NCI-H446 treated with DMSO at 0.1 percent for 48 hours (cell line): ENCODE results near the gene RAB25.

ENCODE experiments used
- DNase-seq: peaks from one replicate; lab custom pipeline; 2025; lab: John Stamatoyannopoulos, UW

Gene RAB25

DNA sequence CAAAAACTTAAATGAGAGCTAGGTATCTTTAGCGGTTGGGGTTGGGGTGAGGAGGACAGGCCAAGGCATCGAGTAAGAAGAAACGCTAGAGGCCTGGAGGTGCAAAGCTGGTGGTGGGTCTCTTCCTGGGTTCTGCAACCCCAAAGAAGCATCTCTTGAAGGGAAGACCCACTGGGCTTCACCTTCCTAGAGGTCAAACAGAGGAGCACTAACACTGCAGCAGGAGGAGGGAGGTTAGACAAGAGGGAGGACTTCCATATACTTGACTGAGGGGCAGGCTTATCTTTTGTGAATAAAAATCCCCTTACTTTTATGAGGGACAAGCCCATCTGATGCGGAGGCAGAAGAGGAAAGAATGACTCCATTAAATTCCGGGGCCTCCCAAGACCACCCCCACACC is 18.8 kb downstream of the RAB25 start:
- no peak for DNase-seq

DNA sequence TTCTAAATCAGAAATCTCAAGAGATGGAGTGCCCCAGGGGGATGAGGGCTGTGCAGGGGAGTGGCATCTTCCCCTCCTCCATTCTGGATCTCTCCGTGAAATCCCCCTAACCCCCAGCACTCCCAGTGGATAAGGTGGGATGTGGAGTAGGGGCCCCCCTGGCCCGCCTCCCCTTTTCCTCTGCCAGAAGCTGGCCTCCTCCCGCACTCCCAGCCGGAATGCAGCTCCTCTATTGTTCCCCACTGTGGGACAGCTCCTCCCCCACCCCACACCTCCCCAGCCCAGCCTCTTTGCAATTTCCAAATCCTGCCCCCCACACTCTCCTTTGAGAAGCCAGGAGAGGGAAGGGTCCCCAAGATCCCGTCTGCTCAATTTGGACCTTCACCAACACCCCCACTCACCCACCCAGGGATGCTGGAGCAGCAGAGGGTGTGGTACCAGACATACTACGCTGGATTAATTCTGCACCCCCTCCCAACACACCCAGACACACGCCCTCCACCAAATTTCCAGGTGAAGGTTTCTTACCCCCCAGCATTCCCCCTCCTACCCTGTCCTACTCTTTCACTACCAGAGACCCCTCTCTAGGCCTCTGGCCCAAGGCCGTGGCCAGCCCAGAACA is 19.4 kb downstream of the RAB25 start:
- DNase-seq = no peak

DNA sequence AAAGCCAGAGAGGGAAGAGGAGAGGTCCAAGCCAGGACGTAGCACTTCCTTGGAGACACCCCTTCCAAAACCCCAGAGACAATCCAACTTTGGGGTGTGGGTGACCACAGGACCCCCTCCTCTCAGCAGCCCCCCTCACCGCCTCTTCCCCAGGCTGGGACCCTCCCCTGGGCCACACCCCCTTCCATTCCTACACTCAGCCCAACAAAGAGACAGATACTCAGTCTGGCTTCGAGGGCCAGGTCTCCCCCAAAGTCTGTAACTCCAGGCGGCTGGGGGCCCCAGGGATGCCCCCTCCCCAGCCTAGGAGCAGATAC is 19.9 kb downstream of the RAB25 start:
- DNase-seq = no peak

DNA sequence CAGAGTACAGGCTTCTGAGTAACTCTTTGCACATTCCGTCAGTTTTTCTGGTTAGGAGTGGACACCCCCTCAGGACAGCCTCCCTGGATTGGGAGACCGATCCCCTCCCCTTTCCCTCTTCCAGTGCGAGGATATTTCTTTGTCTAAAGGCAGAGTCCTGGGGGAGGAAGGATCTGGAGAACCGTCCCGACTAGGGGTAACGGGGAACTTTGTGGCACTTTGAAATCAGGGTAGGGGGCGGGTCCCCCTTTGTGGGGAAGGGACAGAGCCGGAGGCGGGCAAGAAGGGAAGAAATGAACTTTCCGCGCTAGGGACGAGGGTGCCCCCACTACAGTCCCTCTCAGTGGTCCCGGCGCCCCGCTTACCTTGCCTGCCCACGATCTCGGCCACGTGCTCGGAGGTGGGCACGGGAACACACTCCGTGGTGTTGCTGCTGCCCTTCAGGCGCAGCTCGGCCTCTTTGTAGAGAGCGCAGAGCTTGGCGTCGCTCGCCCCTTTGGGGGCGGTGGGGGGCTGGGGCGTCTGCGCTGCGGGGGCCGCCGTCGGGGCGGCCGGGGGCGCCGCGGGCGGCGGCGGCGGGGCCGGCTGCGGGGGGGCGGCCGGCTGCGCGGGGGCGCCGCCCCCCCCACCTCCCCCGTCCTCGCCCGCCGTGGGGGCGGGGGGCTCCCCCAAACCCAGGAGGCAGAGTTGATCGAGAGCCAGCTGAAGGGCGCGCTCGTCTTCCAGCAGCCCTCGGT is 20.4 kb downstream of the RAB25 start:
- no peak for DNase-seq

DNA sequence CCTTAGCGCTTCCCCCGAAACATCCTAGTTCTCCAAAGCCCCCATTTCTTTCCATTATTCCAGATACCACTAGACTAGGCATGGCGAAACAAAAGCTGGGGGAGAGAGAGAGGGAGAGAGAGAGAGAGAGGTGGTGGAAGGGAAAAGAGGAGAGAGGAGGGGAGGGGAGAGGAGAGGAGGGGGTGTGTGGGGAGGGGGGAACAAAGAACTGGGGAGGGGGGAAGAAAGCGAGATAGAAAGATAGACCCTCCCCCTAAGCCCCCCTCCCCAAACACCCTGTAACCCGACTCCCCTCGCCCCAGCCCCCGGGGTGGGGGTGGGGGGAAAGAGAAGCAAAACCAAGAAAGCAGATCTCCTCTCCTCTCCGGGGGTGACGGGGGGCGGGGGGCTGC is 21.0 kb downstream of the RAB25 start:
- no peak for DNase-seq

DNA sequence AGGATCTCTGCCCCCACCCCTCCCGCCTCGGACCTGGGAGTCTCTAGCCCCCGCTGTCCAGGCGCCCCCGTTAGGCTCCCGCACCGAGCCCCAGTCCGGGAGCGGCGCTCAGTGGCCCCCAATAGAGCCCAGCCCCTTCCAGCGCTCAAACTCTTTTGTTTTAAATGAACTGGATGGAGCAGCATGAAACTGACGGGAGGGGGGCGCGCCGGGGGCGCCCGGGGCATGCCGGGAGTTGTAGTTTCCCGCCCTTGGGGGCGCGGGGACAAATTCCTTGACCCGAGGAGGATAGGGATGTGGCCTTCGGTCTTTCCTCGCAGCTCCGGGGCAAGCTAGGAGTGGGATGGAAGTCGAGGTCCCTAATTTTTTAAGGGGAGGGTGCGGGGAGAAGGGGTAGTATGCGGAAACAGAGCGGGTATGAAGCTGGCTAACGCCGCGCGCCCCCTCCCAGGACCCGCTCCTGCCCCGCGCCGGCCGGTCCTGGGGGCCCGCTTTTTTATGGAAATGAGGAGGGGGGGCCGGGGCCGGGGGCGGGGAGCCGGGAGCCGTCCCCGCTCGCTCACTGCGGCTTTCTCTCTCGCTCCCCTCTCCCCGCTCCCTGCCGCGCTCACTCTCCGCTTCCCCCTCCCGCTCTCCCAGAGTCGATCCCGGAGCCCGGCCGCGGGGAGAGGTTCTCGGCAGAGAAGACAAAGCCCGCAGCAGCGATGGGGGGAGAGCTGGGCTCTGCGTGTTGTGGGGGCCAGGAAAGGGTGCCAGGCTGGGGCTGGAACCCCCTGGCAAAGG is 21.5 kb downstream of the RAB25 start, which contains the start of gene MEX3A:
Gene MEX3A, minus strand, starts transcription at position 157 of the 783 bp plus-strand sequence. CDS start 467 bp downstream, outside the sequence.
- peak; percentile 69 for DNase-seq

DNA sequence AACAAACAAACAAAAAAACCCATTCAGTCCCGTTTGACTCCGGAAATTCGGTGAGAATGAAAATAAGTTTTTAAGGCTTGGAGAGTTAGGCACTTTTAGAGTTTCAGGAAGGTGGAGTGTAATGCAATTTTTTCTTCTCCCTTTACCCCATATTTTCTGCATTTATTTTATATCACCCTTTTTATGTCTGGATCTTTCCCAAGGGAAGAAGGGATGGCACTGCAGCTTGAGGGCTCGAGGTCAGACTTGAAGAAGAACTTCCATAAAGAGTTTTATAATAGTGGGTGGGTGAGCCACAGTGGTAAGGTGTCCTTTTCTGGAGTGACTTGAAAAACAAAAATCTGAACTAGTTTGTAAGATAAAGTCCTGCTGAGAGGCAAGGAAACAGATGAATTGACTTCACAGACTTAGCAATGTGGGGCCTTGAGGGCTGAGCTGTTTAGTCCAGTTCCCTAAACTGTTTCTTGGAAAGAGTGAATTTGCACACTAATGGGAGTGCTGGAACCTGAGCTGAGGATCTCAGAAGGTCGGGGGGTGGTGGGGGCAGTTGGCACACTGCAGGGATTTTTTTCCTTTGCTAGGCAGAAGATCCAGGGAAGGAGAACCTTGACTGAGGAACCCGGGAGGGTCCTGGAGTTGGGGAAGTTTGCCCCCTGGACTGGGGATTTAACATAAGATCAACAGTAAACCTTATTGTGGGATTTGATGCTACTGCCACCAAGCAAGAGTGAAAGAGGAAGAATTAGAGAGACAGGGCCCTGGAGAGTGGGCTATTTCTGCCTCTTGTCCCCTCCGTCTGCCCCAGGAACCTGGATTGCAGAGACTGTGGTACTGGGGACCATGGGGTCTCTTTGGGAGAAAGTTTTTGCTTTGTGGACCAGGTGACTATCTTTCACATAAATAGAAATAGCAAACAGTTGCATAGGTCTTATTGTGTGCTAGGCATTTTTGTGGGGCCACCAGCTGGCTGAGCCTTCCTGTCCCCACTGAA is 23.1 kb downstream of the RAB25 start:
- no peak for DNase-seq

DNA sequence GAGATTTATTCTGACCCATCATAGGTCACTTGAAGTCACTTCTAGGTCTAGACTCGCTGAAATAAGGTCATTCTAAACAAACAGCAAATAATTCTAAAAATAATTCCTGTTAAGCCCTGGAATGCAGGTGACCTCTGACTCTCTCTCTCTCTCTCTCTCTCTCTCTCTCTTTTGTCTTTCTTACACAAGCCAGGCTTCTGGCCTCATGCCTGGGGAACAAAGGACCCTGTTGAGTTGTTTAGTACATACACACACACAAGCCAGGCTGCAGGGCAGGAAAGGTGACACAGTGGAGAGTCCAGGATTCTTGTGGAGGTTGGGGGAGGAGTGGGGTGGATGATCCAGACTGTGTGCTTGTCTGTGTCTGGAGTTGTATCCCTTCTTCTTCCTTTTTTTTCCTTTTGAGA is 25.3 kb downstream of the RAB25 start:
- DNase-seq = no peak

DNA sequence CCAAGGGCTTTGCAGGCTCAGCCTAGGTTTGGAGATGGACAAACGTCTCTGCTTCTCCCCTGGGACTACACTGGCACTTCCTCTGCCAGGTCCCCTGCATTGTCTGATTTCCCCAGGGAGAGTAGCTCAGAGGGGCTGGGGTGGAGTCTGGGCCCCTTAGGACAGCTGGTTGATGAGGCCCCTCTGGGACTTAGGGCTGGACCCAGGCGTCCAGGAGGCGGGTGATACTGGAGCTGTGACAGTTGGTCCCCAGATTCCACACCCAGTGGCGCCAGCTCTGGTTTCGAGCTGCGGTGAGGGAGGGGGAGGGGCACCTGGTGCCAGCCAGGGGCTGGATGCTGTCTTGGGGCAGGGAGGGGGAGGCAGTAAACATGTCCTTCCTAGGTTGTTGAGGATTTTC is 28.7 kb downstream of the RAB25 start:
- DNase-seq = no peak

DNA sequence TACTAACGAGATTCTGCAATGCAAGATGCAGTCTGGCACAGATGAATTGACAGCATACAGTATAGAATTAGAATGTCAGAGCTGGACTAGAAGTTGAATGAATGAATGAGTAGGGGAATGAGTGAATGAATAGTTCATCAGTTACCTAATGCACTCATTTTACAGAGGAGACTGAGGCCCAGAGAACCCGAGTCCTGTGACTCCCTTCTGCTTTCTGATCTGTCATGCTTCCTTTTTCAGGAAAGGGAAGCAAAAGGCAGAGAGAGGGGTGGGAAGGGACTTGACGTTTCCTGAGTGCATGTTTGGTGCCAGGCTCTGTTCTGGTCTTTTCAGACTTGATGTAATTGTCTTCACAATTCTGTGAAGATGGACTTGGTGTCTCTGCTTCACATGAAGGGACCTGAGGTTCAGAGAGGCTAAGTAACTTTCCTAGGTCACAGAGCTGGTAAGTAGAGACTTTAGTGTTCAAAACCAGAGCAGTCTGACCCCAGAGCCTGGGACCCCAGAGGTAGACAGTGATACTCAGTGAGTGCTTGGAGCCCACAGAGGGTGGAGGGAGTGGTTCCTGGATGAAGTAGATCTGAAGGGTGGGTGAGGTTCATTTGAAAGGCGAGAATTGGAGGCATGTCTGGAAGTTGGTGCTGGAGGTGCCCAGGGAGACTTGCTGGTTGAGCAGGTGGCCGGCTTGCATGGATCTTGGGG is 29.3 kb downstream of the RAB25 start:
- DNase-seq = no peak

DNA sequence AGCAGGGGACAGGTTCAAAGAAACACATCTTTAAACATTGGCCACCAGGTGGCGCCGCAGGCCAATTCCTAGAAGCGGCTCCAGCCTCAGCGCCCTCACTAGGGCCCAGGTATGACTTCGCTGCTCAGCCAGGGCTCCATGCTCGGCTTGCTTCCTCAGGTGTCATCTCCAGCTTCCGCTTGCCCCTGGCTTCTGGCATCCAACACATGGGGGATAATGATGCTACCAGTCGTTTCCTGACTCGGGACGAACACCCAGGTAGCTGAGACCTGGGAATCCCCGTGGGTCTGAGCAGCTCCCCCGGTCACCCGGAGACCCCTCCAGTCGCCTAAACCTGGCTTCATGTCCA is 29.9 kb downstream of the RAB25 start:
- DNase-seq = no peak

DNA sequence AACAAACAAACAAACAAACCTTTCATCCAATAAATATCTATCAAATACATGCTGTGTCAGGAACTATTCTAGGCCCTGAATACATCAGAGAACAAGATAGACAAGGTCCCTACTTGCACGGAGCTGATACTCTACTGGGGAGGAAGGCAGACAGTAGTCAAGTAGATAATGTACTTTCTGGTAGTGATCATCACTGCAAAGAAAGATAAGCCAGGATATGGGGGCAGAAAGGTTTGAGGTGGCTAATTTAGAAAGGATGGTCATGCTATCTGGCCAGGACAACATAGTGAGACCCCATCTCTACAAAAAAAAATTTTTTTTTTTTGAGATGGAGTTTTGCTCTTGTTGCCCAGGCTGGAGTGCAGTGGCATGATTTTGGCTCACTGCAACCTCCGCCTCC is 30.6 kb downstream of the RAB25 start:
- DNase-seq = no peak

DNA sequence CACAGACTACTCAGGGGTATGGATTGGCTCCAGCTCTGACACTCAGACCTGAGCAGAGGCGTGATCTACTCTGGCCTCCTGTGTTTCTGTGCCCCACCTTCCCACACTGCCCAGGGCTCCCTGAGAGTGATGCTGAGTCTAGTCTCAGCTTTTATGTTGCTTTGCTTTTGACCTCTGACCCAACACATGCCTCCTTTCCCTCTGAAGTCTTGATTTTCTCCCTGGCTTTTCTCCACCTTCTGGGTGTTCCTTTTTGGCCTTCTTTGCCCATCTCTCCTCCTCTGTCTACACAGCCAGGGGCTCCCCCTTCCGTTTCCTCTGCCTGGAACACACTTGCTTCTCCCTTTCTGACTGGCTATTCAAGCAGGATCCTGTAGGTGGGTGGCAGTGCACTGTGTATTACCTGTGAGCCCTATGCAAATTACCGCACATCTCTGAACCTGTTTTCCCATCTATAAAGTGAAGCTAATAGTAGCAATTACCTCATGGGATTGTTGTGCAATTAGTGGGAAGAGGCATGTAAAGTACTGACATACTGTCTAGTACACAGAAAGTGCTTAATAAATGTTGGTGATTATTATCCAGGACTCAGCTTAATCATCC is 35.0 kb downstream of the RAB25 start:
- DNase-seq = no peak

DNA sequence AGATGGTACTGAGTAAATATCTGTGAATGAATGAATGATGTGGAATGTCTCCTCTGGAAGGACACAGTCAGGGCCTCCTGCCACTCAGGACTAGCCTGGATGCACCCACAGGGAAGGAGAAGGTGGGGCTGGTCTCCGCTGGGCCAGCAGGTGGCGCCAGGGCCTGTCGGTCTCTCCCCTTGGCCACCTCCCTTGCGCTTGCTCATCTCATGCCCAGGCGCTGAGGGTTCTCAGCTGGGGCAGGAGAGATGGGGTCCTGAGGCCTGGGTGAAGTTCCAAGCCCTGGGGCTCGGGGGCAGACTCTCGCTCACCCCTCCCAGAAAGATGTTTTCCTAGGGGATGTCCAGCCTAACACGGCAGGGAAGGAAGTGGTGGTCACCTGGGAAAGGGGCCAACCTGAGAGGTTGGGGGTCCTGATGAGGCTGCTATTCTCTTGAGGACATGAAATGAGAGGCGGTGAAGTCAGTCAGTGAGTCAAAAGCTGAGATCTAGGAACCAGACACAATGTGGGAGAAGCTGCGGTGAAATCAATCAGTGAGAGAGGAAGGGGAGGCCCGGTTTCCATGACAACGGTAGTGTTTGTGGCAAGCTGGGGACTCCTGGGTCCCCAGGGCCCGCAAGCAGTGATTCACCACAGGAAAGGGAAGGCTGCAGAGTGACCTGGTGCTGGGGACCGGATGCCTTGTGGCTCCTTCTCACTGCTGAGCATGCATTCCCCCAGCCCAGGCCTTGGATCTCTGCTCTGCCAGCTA is 35.9 kb downstream of the RAB25 start:
- peak; percentile 38 for DNase-seq

DNA sequence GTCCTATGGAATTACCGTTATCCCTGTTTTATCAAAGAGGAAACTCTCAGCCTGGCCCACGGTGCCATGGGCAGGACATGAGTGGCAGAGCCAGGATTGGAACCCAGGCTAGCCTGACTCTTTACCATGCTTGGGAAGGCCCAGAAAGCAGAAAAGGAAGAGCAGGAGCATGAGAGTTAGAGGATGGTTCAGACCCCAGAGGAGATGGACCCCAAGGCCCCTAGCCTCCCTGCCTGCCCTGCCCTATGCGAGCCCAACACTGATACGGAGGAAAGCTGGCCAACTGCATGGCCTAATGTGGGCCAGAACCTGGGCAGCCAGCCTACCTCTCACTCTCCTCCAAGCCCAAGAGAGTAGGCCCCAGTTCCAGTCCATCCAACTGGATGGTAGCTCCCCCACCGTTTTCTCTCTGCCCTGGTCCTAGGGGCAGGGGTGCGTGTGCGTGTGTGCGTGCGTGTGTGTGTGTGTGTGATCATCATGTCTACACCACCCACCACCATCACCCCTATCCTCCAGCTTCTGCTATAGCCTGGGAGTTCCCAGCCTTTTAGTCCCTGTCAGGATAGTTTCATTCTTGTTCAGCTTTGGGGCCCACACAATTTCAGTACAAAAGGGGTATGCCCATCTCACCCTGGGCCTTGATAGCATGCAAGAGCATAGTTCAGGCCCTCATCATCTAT is 36.7 kb downstream of the RAB25 start:
- DNase-seq = no peak

DNA sequence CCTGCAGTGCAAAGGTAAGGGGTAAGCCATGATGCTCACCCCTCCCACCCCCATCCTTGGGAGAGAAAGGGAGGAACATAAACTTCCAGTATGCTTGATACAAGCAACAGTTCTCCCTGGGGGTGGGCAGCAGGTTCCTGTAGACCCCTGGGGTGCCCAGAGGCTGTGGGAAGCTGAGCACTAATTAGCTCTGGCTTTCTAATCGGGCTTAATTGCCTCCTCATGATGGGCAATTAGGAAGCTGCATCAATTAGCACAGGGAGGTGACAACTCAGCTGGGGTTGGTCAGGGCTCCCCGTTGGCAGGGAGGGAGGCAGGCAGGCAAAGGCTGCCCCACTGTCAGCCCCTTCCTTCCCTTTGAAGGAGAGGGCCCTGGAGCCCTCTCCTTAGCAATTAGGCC is 37.8 kb downstream of the RAB25 start:
- DNase-seq = no peak

DNA sequence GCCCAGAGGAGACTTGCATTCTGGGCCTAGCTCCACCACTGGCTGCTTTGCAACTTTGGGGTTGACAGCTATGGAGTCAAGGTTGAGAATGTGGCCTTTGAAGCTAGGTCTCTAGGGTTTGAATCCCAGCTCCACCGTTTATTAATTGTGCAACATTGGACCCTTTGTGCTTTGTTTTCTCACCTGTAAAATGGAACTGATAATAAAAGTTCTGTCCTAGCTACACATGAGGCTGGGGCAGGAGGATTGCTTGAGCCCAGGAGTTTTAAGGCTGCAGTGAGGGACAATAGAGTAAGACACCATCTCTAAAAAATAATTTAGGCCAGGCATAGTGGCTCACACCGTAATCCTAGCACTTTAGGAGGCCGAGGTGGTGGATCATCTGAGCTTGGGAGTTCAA is 38.3 kb downstream of the RAB25 start:
- no peak for DNase-seq

DNA sequence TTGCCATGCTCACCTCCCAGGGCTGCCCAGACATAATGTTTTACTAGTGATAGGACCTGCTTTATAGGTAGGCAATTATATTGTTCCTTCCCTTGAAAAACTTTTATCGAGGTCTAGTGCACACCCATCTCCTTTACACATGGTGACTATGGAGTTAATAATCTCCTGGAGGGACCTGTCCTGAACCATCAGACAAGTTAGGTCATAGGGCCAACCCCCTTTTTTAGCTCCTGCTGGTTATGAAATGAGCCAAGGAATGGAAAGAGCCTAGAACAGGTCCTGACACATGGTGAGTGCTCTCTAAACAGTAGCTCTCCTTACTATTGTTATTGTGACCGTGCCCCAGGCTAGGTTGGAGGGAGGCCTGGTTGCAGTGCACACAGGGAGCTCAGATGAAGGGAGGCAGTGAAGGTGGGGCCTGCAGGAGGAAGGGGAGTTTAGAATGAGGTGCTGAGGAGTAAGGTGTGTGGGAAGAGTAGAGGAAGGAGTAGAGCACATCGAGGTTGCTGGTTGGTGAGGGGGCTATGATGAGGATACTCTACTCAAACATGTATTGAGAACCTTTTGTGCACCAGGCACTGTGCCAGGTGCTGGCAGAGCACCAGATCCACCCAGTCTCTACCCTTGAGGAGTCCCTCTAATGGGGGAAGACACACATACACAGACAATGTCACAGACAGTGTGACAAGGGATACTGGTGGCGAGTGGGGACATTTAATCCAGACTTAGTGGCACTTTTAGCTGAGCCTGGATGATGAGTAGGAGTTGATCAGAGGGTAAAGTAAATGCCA is 39.4 kb downstream of the RAB25 start:
- DNase-seq = no peak

DNA sequence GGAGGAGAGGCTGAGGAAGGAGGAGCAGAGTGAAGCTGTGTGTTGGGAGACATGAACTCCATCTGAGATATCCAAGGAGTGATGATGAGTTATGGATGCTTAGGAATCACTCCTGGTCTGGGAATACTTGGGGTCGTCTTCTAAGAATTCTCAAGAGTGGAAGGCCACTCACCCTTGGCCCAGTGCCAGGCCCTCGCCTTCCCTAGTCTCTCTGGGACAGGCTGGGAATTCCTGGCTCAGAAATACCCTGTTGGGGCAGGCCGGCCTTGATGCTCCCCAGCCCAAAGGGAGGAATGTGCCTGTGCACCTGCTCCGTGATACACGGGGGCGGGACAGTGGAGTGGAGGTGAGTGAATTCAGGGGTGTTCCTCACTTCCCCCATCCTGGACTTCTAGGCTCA is 40.9 kb downstream of the RAB25 start:
- DNase-seq = no peak
